ENCODE results near the gene SLC23A3.
"Not testable (repeated sequence)": the region's sequence is repeated elsewhere in the genome, so short reads cannot be mapped to it uniquely, and the experiment has no call there.

The SLC23A3 gene

DNA sequence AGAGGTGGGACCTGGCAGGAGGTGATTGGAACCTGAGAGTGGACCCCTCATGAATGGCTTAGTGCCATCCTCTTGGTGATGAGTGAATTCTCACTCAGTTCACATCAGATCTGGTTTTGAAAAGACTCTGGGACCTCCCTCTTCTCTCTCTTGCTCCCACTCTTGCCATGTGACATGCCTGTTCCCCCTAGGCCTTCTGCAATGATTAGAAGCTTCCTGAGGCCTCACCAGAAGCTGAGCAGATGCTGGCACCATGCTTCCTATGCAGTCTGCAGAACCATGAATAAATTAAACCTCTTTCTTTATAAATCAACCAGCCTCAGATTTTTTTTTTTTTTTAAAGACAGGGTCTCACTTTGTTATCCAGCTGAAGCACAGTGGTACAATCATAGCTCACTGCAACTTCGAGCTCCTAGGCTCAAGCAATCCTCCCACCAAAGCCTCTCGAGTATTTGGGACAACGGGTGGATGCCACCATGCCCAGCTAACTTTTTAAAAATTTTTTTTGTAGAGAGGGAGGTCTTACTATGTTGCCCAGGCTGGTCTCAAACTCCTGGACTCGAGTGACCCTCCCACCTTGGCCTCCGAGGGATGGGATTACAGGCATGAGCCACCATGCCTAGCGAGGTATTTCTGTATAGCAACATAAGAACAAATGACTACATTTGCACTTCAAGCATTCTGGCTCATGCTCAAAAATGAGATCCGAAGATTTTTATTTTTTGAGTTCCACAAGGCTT, 34.8 kb upstream of the SLC23A3 start:
- no peak for DNase-seq (ENCODE audit: low read depth)

DNA sequence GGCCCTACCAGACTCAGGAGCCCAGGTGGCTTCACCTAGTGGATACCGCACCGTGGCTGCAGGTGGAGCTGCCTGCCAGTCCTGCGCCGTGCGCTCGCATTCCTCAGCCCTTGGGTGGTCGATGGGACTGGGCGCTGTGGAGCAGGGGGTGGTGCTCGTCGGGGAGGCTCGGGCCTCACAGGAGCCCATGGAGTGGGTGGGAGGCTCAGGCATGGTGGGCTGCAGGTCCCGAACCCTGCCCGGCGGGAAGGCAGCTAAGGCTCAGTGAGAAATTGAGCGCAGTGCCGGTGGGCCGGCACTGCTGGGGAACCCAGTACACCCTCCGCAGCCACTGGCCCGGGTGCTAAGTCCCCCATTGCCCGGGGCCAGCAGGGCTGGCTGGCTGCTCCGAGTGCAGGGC, 31.5 kb upstream of the SLC23A3 start:
- DNase-seq (ENCODE audit: low read depth) = not testable (repeated sequence)

DNA sequence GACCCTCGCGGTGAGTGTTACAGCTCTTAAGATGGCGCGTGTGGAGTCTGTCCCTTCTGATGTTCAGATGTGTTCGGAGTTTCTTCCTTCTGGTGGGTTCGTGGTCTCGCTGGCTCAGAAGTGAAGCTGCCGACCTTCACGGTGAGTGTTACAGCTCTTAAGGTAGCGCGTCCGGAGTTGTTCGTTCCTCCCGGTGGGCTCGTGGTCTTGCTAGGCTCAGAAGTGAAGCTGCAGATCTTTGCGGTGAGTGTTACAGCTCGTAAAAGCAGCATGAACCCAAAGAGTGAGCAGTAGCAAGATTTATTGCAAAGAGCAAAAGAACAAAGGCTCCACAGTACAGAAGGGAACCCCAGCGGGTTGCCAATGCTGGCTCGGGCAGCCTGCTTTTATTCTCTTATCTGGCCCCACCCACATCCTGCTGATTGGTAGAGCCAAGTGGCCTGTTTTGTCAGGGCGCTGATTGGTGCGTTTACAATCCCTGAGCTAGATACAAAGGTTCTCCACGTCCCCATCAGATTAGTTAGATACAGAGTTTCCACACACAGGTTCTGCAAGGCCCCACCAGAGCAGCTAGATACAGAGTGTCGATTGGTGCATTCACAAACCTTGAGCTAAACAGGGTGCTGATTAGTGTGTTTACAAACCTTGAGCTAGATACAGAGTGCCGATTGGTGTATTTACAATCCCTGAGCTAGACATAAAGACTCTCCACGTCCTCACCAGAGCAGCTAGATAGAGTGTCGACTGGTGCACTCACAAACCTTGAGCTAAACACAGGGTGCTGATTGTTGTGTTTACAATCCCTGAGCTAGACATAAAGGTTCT, 30.9 kb upstream of the SLC23A3 start:
- peak; percentile 9 for DNase-seq (ENCODE audit: low read depth)

DNA sequence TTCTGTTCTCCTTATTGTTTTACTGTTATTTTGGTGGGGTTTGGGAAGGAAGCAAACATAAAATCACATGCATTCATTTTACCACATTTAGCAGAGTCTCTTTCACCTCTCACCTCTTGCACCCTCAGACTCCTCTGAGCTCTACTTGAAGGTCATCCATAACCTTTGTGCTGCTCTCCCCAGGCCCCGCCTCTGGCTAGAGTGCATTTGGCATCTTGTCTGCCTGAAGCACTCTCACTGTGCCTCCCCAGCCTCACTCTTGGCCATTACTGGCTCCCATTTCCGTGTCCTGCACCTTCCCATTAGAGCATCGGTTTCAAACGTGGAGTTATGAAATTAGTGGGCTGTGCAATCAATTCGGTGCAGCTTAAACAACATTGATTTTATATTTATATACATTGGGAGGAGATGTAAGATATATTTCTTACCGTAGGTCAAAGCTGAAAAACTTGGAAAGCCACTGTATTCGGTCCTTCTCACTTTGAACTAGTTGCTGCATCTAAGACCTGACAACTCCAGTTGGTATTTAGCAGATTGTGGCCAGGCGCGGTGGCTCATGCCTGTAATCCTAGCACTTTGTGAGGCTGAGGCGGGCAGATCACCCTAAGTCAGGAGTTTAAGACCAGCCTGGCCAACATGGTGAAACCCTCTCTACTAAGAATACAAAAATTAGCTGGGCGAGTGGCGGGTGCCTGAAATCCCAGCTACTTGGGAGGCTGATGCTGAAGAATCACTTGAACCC, 29.8 kb upstream of the SLC23A3 start:
- DNase-seq (ENCODE audit: low read depth) = no peak

DNA sequence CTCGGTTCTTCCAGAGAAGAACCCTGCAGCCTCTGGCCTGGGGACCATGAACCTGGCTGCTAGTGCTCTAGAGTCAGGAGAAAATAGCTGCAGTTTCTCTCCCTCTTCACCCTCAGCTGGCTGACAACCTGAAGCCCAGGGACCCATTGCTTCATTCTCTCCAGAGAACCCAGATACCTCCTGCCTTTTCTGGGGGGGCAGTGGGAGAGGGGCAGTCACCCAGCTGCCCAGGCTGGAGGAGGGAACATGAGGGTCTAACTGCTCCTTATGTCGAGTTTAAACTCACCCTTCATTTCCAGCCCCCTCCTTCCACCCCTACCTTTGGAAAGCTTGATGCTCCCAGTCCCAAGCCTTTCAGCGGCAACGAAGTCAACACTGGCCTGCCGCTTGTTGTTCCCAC, 29.1 kb upstream of the SLC23A3 start:
- DNase-seq (ENCODE audit: low read depth) = no peak

DNA sequence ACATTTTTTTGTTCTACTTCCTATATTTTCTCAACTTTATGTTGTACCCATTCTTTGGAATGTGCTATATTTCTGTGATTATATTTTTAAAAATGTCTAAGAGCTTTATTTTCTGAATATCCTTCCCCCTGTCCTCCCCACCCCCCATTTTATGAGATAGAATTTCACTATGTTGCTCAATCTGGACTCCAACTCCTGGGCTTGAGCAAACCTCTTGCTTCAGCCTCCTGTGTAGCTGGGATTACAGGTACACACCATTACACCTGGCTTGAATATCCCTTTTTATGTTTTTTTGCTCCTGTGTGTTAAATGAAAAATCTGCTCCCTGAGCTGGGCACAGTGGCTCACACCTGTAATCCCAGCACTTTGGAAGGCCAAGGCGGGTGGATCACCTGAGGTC, 27.6 kb upstream of the SLC23A3 start:
- no peak for DNase-seq (ENCODE audit: low read depth)

DNA sequence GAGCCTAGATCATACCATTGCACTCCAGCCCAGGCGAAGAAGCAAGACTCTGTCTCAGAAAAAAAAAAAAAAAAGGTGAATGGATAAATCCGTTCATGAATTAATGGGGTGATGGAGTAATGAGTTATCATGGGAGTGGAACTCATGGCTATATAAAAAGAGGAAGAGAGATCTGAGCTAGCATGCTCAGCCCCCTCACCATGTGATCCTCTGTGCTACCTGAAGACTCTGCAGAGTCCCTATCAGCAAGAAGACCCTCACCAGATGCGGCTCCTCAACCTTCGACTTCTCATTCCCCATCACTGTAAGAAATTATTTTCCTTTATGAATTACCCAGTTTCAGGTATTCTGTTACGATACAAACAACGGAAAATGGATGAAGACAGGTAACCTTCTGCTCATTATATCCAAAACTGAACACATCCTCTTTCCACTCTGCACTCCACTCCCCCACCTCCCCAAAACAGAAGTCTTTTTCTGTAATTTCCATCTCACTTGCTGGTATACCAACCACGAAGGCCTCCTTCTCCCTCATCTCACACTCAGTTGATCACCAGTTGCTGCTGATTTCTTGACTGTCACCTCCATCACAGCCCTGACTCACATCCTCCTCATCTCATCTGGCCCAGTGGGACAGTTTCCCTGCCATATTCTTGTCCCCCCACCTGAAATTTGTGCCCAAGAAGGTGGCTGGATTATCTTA, 17.1 kb upstream of the SLC23A3 start:
- no peak for DNase-seq (ENCODE audit: low read depth)

DNA sequence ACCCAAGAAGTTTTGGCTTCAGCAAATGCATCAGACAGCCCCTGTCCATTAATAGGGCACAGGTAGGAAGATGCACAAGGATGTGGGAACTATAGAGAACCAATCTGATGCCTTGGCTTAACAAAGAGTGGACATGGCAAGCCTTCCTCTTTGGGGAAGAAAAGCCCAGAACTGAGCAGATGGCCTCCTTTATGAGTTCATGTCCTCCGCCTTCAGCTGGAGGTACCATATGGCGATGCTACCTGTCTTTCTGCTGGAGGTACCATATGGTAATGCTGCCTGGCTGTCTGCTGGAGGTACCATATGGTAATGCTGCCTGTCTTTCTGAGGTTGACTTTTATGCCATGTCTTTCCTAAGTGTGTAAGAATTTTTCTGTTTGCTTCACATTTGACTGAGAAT, 14.3 kb upstream of the SLC23A3 start:
- no peak for DNase-seq (ENCODE audit: low read depth)

DNA sequence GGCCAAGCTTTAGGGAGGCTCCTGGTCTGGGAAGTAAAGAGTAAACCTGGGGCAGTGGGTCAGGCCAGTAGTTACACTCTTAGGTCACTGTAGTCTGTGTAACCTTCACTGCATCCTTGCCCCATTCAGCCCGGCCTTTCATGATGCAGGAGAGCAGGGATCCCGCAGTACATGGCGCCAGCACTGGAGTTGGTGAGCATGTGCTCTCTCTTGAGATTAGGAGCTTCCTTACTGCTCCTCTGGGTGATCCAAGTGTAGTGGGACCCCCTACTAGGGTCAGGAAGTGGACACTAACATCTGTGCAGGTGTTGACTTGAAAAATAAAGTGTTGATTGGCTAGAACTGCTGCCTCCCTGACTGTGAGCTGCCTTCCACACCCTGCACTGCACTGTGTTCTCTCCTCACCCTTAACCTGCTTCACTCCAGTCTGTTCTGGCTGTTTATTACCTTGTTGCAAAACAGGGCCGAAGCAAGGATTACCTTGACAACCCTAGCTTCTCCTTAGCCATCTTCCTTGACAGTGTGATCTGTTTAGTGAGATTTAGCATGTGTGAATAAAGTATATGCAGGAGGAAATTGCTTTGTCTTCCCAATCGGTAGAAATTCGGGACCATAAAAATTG, 13.4 kb upstream of the SLC23A3 start:
- DNase-seq (ENCODE audit: low read depth) = no peak

DNA sequence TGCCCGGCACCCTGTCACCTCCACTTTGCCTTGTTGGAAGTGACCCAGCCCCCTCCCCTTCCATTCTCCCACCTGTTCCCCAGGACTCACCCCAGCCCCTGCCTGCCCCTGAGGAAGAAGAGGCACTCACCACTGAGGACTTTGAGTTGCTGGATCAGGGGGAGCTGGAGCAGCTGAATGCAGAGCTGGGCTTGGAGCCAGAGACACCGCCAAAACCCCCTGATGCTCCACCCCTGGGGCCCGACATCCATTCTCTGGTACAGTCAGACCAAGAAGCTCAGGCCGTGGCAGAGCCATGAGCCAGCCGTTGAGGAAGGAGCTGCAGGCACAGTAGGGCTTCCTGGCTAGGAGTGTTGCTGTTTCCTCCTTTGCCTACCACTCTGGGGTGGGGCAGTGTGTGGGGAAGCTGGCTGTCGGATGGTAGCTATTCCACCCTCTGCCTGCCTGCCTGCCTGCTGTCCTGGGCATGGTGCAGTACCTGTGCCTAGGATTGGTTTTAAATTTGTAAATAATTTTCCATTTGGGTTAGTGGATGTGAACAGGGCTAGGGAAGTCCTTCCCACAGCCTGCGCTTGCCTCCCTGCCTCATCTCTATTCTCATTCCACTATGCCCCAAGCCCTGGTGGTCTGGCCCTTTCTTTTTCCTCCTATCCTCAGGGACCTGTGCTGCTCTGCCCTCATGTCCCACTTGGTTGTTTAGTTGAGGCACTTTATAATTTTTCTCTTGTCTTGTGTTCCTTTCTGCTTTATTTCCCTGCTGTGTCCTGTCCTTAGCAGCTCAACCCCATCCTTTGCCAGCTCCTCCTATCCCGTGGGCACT, 12.7 kb upstream of the SLC23A3 start:
- DNase-seq (ENCODE audit: low read depth) = no peak

DNA sequence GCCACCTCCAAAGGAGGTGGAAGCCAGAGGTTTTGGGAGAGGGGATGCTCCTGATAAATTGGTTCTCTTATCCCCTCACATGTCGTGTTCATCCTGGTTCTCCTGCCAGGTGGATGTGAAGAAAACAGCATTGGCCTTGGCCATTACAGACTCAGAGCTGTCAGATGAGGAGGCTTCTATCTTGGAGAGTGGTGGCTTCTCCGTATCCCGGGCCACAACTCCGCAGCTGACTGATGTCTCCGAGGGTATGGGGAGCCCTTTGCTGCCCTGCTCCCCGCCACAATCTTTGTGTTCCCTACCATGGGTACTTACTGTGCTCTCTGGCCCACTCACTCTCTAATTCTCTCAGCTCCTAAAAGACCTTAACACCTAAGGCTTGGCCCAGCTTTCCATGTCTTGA, 11.7 kb upstream of the SLC23A3 start:
- no peak for DNase-seq (ENCODE audit: low read depth)

DNA sequence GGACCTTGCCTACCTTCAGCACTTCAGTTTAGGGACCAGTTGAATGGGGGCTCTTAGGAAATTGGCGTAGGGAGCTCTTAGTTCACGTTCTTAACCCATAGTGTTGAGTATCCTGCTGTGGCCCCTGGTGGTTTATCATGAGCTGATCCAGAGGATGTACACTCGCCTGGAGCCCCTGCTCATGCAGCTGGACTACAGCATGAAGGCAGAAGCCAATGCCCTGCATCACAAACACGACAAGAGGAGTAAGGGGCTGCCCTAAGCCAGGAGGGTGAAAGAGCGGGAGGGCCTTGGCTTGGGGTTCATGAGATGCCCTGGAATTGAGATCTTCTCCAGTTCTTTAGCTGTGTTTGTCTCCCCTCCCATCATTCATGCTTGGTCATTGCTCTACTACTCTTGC, 11.1 kb upstream of the SLC23A3 start:
- DNase-seq (ENCODE audit: low read depth) = no peak

DNA sequence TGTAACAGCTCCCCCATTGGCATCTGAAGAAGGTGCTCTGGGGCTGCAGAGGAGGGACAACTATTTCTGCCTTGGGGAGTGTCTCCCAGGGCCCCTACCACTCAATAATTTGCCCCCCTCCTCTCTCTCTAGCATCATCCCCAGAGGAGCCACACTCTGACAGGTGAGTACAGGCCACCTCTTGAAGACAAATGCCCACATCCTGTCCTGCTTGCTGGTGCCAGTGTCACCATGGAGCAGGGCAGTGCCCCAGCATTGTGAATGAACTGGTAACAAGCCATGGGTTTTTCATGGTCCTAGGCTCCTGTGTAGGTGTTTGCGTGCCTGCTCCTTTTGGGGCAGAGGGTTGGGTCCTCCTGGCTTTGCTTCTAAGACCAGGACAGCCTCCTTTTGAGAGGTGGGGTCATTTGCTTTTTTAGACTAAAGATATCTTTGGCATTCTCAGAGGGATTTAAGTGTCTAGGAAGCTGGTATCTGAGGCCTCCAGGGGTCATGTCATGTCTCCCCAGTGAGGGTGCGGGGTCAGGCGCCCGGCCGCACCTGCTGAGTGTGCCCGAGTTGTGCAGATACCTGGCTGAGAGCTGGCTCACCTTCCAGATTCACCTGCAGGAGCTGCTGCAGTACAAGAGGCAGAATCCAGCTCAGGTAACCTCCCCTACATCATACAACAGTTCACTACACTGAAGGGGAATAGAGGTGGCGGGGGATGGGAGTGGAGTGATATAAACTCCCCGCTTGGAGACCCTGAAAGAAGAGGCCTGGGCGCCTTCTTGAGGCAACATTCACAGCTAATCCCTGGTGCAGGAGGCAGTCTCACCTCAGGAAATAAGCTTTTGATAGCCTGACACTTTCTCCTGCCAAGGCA, 10.0 kb upstream of the SLC23A3 start:
- DNase-seq (ENCODE audit: low read depth) = no peak

DNA sequence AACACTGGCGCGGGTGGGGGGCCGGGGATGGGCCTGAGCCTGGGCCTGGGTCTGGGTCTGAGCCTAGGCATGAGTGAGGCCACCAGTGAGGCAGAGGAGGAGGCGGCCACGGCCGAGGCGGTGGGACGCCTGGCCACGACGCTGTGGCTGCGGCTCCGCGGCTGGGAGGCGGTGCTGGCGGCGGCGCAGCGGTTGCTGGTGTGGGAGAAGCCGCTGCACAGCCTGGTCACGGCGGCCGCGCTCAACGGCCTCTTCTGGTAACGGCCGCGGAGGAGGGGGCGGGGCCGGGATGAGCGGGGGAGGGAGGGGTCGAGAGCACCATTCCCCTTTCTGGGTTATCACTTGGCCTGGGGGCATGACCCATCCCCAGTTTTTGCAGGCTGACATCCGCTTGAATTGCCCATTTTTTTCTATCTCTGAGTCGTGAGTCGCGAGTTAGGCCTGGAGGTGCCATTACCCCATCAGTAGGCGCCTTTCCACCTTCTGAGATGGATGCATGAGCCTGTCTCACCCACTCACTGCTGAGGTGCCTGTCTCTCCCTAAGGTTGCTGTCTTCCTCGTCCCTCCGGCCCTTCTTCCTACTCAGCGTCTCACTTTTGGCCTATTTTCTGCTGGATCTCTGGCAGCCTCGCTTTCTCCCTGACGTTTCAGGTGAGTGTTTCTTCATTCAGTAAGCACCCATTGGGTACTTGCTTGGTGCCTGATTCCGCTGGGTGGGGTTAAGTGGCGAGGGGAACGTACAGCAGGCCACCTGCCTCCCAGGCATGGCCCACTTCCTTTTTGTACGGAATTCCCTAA, 8.7 kb upstream of the SLC23A3 start:
- DNase-seq (ENCODE audit: low read depth) = no peak

DNA sequence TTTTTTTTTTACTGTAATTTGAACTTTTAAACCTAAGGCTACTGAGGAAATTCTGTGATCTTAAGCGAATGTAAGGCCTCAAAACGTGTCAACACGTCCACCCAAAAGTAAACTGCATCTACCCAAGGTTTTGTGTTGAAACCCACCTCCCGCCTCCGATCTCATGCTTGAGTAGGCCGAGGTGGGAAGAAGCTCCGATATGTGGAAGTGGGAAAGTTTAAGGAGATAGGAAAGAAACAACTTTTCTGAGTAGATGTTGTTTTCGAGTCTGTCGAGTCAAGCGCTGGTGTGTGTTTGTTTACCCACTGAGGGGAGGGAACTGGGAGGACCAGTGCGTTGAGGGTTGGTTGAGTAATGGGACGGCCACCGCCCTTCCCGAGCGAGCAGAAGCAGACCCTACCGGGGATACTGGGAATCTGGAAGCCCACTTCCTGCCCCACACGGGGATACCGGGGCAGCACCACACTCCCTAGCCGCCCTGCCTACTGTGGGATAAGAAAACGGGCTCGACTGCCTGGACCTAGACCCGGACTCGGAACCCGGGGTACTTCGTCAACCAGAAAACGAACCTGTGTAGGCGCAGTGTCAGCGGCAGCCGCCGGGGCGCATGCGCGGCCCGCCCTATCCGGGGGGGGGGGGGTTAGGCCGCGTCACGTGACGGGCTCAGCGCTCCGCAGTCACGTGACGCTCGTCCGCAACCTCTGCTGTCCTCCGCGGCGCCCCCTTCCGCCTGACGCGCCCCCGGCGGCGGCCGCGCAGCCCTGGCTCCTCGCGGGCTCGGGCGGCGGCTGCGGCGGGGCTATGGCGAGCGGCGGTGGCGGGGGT, 7.9 kb upstream of the SLC23A3 start, which contains the start of gene RETREG2:
RETREG2 (plus strand) TSS at position 724 of the 825 bp plus-strand sequence; CDS start at position 802, 78 bp downstream.
- DNase-seq (ENCODE audit: low read depth) = peak; percentile 66

DNA sequence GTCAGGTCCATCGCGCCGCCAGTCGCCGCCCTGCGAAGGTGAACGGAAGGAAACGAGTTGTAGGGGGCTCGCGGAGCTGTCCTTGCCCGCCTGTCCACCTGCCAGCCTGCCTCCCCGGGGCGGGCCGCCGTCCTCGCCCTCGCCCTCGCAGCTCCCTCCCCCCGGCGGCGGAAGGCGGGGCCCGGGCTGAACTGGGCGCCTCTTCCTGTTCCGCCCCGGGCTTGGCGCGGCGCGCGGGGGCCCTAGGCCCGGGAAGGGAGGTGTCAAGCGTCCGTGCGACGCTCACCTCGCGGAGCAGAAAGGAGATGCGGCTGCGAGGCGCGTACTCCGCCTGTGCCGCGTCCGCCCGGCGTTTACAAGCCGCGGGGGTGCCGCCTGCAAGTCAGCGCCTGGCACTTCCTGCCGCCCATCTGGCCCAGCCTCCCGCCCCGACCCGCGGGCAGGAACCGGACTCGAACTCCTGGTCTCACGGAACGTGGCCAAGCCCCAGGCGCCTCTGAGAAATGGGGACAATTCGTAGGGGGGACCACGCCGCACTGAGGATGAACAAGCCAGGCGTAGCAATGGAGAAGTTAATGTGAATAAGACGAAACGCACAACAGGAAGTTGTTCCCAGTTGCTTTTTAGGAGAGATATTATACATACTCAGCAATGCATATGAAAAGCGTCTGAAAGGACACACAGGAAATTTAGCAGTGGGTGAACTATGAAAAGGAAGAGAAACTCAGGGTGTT, 7.2 kb upstream of the SLC23A3 start, which contains the start of gene CNPPD1:
CNPPD1 (minus strand) TSS at position 108 of the 734 bp plus-strand sequence; CDS start at position 11, 97 bp downstream.
- peak; percentile 76 for DNase-seq (ENCODE audit: low read depth)
